HepG2 (cell line): ENCODE measurements around the gene NABP1. TPM values are rescaled to one million over a fixed set of nuclear protein-coding genes. Genes with fewer than 3 reads are reported as not detected.

Experiments
- BORCS8-MEF2B ChIP-seq: sonication (generic); formaldehyde crosslinking; IDR thresholded peaks from 2 replicates; pipeline ENCODE4 v1.8.0; 2022; ENCODE audit warnings: mild to moderate bottlenecking, missing genetic modification reagents
- CENPT ChIP-seq: sonication (generic); formaldehyde crosslinking; IDR thresholded peaks from 2 replicates; pipeline ENCODE4 v1.8.0; 2022; ENCODE audit warnings: low read depth, mild to moderate bottlenecking, moderate library complexity, missing genetic modification reagents
- FOXK2 ChIP-seq: fragments of 450-650 bp; IDR thresholded peaks from 2 replicates; pipeline ENCODE4 v1.6.1; 2016
- FOXO1 ChIP-seq: sonication (generic); formaldehyde crosslinking; IDR thresholded peaks from 2 replicates; pipeline ENCODE4 v1.4.0; 2020; ENCODE audit warnings: missing genetic modification reagents
- HOXD1 ChIP-seq: sonication (generic); formaldehyde crosslinking; IDR thresholded peaks from 2 replicates; pipeline ENCODE4 v1.5.0; 2020; ENCODE audit warnings: missing genetic modification reagents
- KAT8 ChIP-seq: IDR thresholded peaks from 2 replicates; pipeline ENCODE4 v1.6.1; 2016; ENCODE audit warnings: missing genetic modification reagents, missing compliant biosample characterization
- KLF11 ChIP-seq: IDR thresholded peaks from 2 replicates; pipeline ENCODE4 v1.6.1; 2016; ENCODE audit warnings: missing compliant biosample characterization
- MED8 ChIP-seq: sonication (generic); formaldehyde crosslinking; IDR thresholded peaks from 2 replicates; pipeline ENCODE4 v1.8.1; 2023; ENCODE audit warnings: mild to moderate bottlenecking, missing genetic modification reagents; ENCODE audit not compliant: insufficient replicate concordance
- NR2F6 ChIP-seq, 2 experiments: IDR thresholded peaks; 2 replicates each; pipeline ENCODE4 v1.6.1; 2016; ENCODE audit warnings: antibody characterized with exemption in 1 of 2, mild to moderate bottlenecking in 1 of 2
- POLR2G ChIP-seq: fragments of 200-400 bp; formaldehyde crosslinking; IDR thresholded peaks from 2 replicates; pipeline ENCODE4 v1.6.1; 2018; ENCODE audit warnings: mild to moderate bottlenecking, low read depth, low read length, moderate library complexity
- PRDM15 ChIP-seq: sonication (generic); formaldehyde crosslinking; IDR thresholded peaks from 2 replicates; pipeline ENCODE4 v1.4.0; 2020; ENCODE audit warnings: missing genetic modification reagents
- RFX5 ChIP-seq: IDR thresholded peaks from 2 replicates; pipeline ENCODE4 v1.6.1; 2011; ENCODE audit warnings: low read depth, low read length, improper control_type of control experiment
- SETDB1 ChIP-seq: sonication (generic); formaldehyde crosslinking; IDR thresholded peaks from 2 replicates; pipeline ENCODE4 v1.5.1; 2020; ENCODE audit warnings: missing genetic modification reagents, mild to moderate bottlenecking, borderline replicate concordance
- STAT5B ChIP-seq: sonication (generic); formaldehyde crosslinking; IDR thresholded peaks from 2 replicates; pipeline ENCODE4 v1.4.0; 2020; ENCODE audit warnings: missing genetic modification reagents
- TBL1XR1 ChIP-seq: fragments of 150-350 bp; IDR thresholded peaks from 2 replicates; pipeline ENCODE4 v1.6.1; 2014; ENCODE audit warnings: borderline replicate concordance, low read length; ENCODE audit not compliant: partially characterized antibody
- TBP ChIP-seq: sonication (generic); formaldehyde crosslinking; IDR thresholded peaks from 2 replicates; pipeline ENCODE4 v1.5.0; 2020; ENCODE audit warnings: missing genetic modification reagents
- TEAD3 ChIP-seq: optimal IDR thresholded peaks from 2 replicates; pipeline ENCODE3; 2016; ENCODE audit warnings: borderline replicate concordance
- TGIF2 ChIP-seq: IDR thresholded peaks from 2 replicates; pipeline ENCODE4 v1.6.1; 2016; ENCODE audit warnings: control low read depth, missing compliant biosample characterization
- ZFYVE20 ChIP-seq: sonication (generic); formaldehyde crosslinking; IDR thresholded peaks from 2 replicates; pipeline ENCODE4 v1.8.0; 2023; ENCODE audit warnings: low read depth, mild to moderate bottlenecking, moderate library complexity, missing genetic modification reagents, borderline replicate concordance
- ZNF143 ChIP-seq: sonication (generic); formaldehyde crosslinking; IDR thresholded peaks from 2 replicates; pipeline ENCODE4 v1.4.0; 2020; ENCODE audit warnings: missing genetic modification reagents
- ZNF446 ChIP-seq: sonication (generic); formaldehyde crosslinking; IDR thresholded peaks from 2 replicates; pipeline ENCODE4 v1.5.0; 2020; ENCODE audit warnings: mild to moderate bottlenecking, missing genetic modification reagents
- ZNF614 ChIP-seq: IDR thresholded peaks from 2 replicates; pipeline ENCODE4 v1.6.1; 2018; ENCODE audit warnings: missing biosample characterization, missing genetic modification reagents, inconsistent platforms, borderline replicate concordance
- ZNF780A ChIP-seq: sonication (generic); formaldehyde crosslinking; IDR thresholded peaks from 2 replicates; pipeline ENCODE4 v1.8.0; 2022; ENCODE audit warnings: mild to moderate bottlenecking, missing genetic modification reagents, moderate library complexity
- polyA plus RNA-seq, 8 experiments: library from polyadenylated mRNA; depleted of rRNA in 3 of 8; stranded (reverse) in 7 of 8; unstranded in 1 of 8; fragments of >200 nt; fragmentation: Illumina TruSeq in 4 of 8; extraction: Trizol in 4 of 8; gene quantifications; 2 replicates each; pipeline versions ENCODE4 v1.2.1 to v1.2.3, GENCODE V29; 2011 to 2016; ENCODE audit warnings: low read depth in 4 of 8, missing spikeins in 1 of 8, mixed read lengths in 1 of 8; ENCODE audit not compliant: insufficient read depth in 1 of 8
- total RNA-seq, 5 experiments: library from RNA; depleted of rRNA; stranded (reverse); fragments of >200 nt; fragmentation: Illumina TruSeq; extraction: Trizol; gene quantifications; 2 replicates each; pipeline ENCODE4 v1.2.3, GENCODE V29; 2016; ENCODE audit warnings: low read depth in 1 of 5
- TF ChIP-seq, protein P1 (sequence below): sonication (generic); formaldehyde crosslinking; IDR thresholded peaks from 2 replicates; pipeline ENCODE4 v1.4.0; 2020; ENCODE audit warnings: missing genetic modification reagents
- TF ChIP-seq, protein P2 (sequence below): sonication (generic); formaldehyde crosslinking; IDR thresholded peaks from 2 replicates; pipeline ENCODE4 v1.4.0; 2020; ENCODE audit warnings: missing genetic modification reagents; ENCODE audit errors: not compliant biosample characterization

NABP1 gene
- total and polyA plus RNA-seq, 2 of the 13 experiments (the other 11 are each of a cell fraction or from before 2014, with no cell fraction given) = 14.9 to 19.8 TPM

DNA sequence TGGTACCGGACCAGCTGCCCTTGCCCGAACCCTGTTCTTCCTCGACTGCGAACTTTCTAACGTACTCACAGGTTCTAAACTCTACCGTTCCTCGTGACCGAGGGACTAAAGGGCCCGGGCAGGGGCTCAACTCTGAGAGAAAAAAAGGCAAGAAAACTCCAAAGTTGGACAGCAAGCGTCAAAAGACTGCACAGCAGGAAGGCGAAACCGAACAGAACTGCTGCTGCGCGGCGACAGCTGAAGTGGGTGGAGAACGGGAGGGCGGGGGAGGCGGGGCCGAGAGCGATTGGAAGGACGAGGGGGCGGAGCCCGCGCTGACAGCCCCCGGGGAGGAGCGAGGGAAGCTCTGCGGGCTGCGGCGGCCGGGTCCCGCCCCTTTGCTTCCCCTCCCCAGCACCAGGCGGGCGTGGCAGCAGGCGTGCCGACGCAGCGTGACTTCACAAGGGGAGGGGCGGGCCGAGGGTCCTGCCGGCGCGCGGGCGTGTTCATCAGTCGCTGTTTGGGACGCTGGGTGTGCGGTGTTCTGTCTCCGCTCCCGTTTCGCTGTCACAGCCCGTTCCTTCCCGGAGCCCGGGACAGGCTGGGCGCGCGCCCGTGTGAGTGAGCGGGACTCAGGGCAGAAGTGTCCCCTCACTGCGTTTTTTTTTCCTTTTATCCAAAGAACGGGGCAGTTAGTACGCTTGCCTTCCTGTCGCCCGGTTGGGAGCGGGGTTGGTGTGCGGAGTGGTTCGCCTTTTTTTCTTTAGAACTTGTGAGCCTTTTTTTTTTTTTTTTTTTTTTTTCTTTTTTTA lies at the start of gene NABP1 (continued):
- TF ChIP-seq TEAD3 (peak; percentile 90), POLR2G (peak; percentile 99), ZFYVE20 (CRISPR knock-in tag) (0 out of 2 replicates have a peak, but pooled peaks have one; percentile 18), RFX5 (peak; percentile 31), HOXD1 (CRISPR knock-in tag) (peak; percentile 88), MED8 (CRISPR knock-in tag) (peak; percentile 53), ZNF780A (CRISPR knock-in tag) (0 out of 2 replicates have a peak, but pooled peaks have one; percentile 82), KLF11 (CRISPR knock-in tag) (peak; percentile 61), TBL1XR1 (peak; percentile 64), CENPT (CRISPR knock-in tag) (no peak), BORCS8-MEF2B (peak; percentile 72), ZNF614 (peak; percentile 63; the same call in 1 of the 2 replicates), KAT8 (CRISPR knock-in tag) (peak; percentile 71; the same call in 1 of the 2 replicates), ZNF446 (CRISPR knock-in tag) (0 out of 2 replicates have a peak, but pooled peaks have one; percentile 51), TGIF2 (CRISPR knock-in tag) (peak; percentile 83), NR2F6 (IDR thresholded peaks at IDR 0.05) (0 out of 2 replicates have a peak, but pooled peaks have one; percentile 27), NR2F6 (CRISPR knock-in tag; IDR thresholded peaks at IDR 0.05) (peak; percentile 64; the same call in 1 of the 2 replicates), FOXK2 (no peak), SETDB1 (CRISPR knock-in tag) (no peak), STAT5B (no peak), TBP (CRISPR knock-in tag) (peak; percentile 96), ZNF143 (CRISPR knock-in tag) (peak; percentile 40; the same call in 1 of the 2 replicates), FOXO1 (CRISPR knock-in tag) (peak; percentile 62; the same call in 1 of the 2 replicates), PRDM15 (CRISPR knock-in tag) (peak; percentile 75; the same call in 1 of the 2 replicates)
- TF ChIP-seq, protein P1, sequence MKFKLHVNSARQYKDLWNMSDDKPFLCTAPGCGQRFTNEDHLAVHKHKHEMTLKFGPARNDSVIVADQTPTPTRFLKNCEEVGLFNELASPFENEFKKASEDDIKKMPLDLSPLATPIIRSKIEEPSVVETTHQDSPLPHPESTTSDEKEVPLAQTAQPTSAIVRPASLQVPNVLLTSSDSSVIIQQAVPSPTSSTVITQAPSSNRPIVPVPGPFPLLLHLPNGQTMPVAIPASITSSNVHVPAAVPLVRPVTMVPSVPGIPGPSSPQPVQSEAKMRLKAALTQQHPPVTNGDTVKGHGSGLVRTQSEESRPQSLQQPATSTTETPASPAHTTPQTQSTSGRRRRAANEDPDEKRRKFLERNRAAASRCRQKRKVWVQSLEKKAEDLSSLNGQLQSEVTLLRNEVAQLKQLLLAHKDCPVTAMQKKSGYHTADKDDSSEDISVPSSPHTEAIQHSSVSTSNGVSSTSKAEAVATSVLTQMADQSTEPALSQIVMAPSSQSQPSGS (CRISPR knock-in tag) = peak; percentile 87
- TF ChIP-seq, protein P2, sequence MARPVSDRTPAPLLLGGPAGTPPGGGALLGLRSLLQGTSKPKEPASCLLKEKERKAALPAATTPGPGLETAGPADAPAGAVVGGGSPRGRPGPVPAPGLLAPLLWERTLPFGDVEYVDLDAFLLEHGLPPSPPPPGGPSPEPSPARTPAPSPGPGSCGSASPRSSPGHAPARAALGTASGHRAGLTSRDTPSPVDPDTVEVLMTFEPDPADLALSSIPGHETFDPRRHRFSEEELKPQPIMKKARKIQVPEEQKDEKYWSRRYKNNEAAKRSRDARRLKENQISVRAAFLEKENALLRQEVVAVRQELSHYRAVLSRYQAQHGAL (CRISPR knock-in tag) = peak; percentile 91
